ENCODE measurements around the gene MUS81. TPM values are rescaled to one million over a fixed set of nuclear protein-coding genes. Genes with fewer than 3 reads are reported as not detected.

The MUS81 gene
- total and polyA plus RNA-seq, 2 donors (not counting 3 experiments of a cell fraction or from before 2014, with no cell fraction given), result 57.9 to 76.9 TPM

- H3K4me1 ChIP-seq (ENCODE audit: control insufficient read depth, extremely low read depth, insufficient read depth, low read length), result peaks cover 43% of the 10 kb centered on the region
- POLR2A ChIA-PET, result interaction anchor here (0.6 to 6.7 kb wide), 8 partner anchors 10 to 193 kb away, joined by 3 to 67 read pairs (median 4); partner anchors contain the start of genes CFL1, FOSL1 and MUS81
- no peaks in the 10 kb centered on the region for H4K20me1 ChIP-seq (replicated peaks; ENCODE audit: control insufficient read depth, extremely low read depth, insufficient read depth, low read length)
- H3K9me1 ChIP-seq (replicated peaks; ENCODE audit: control insufficient read depth, extremely low read depth, insufficient read depth, low read length), result no peaks in the 10 kb centered on the region
- dilution Hi-C loops (cut with MboI; ENCODE audit: extremely low pct_ligation_motif_present, low sequenced_read_pairs), result no loop called here
- DNase-seq (ENCODE audit: low read depth, low spot score) (peak; percentile 97), FAIRE-seq (peak; percentile 98)
- H3K27me3 ChIP-seq (ENCODE audit: control insufficient read depth in 2 of 2, insufficient read depth in 2 of 2, low read length in 2 of 2), result no peaks in the 10 kb centered on the region
- H2AFZ ChIP-seq (ENCODE audit: low read depth, low read length), result peak within 1 kb of the TSS; percentile 40
- intact Hi-C loops (cut with micrococcal nuclease), result loop anchor here (1.0 to 5.0 kb wide), 7 partner anchors 15 to 177 kb away; partner anchors contain the start of genes C11orf68, DRAP1, EFEMP2 and MUS81
- H3K4me3 ChIP-seq (replicated peaks in 1 of 3; ENCODE audit: insufficient read depth in 1 of 3, low read depth in 1 of 3, low read length in 3 of 3), result peak within 1 kb of the TSS; percentile 34 to 66 (median 64)
- H3K9ac ChIP-seq (replicated peaks; ENCODE audit: extremely low read depth, insufficient read depth, low read length), result peak within 1 kb of the TSS; percentile 71
- TF ChIP-seq CTCF (IDR thresholded peaks at IDR 0.05; ENCODE audit: extremely low read depth in 1 of 2, insufficient read depth in 1 of 2, low read depth in 1 of 2, low read length in 2 of 2) (peak; percentile 80 to 91), POLR2A (IDR thresholded peaks at IDR 0.05; ENCODE audit: low read depth, low read length) (peak; percentile 99), JUN (IDR thresholded peaks at IDR 0.05; ENCODE audit: borderline replicate concordance, insufficient read depth, insufficient read length, low read depth) (no peak), POLR2AphosphoS5 (IDR thresholded peaks at IDR 0.05; ENCODE audit: insufficient read depth, low read depth, low read length) (peak; percentile 99)
- peak within 1 kb of the TSS; percentile 62 for H3K4me2 ChIP-seq (ENCODE audit: insufficient read depth, low read length)
- H3K79me2 ChIP-seq (ENCODE audit: control insufficient read depth, insufficient read depth, low read length), result peaks cover 37% of the 10 kb centered on the region
- peak within 1 kb of the TSS; percentile 99 for H3K27ac ChIP-seq (ENCODE audit: insufficient read depth, low read depth, low read length)
- no peaks in the 10 kb centered on the region for H3K9me3 ChIP-seq (replicated peaks; ENCODE audit: control insufficient read depth, insufficient read depth, low read length)
- CTCF ChIA-PET, result interaction anchor here (0.6 to 6.7 kb wide), 45 partner anchors 9 to 1116 kb away, joined by 3 to 75 read pairs (median 5); partner anchors contain the start of genes AP5B1, BANF1, C11orf68 and CFL1
- peaks cover 4 to 19% of the 10 kb centered on the region in 2 experiments for H3K36me3 ChIP-seq (ENCODE audit: control insufficient read depth in 2 of 2, extremely low read depth in 1 of 2, insufficient read depth in 2 of 2, low read length in 2 of 2)
- BruUV-seq (replicated peaks), result no TSS peak
Observed at GRCh38 chr11:65888163-65888814, 28.1 kb downstream of the MUS81 start, which contains the start of gene FIBP. Gene FIBP (minus strand): TSS chr11:65888471. CDS start chr11:65888418, 53 bp downstream.

Measured in endothelial cell of umbilical vein (primary cell).